NCI-H1092 (cell line): ENCODE measurements around the gene HOXB6.

ENCODE experiments used
- DNase-seq: peaks from one replicate; lab custom pipeline; 2025; lab: John Stamatoyannopoulos, UW

Gene HOXB6

DNA sequence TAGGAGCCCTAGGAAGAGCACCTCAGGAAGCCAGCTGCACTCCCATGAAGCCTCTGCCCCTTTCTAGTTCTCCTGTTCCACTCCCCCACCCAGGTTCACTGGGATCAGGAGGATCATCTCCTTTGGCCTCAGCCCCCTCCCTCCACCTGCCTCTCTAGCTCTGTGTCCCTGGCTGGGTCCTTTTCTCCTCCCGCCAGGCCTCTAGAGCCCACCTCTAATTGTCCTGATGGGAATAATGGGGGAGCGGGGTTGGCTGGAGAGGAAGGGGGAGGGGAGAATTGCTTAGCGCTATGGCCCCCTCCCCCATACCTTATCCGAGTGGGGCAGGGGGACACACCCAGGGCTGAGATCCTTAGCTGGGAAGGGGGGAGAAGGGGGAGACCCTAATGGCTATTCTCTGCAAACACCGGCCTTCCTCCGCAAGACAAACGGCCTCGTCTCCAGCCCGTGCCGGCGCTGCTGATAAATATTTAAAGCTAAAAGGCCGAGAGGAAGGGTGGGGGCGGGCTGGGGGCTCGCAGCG is 5.0 kb upstream of the HOXB6 start:
- peak; percentile 63 for DNase-seq

DNA sequence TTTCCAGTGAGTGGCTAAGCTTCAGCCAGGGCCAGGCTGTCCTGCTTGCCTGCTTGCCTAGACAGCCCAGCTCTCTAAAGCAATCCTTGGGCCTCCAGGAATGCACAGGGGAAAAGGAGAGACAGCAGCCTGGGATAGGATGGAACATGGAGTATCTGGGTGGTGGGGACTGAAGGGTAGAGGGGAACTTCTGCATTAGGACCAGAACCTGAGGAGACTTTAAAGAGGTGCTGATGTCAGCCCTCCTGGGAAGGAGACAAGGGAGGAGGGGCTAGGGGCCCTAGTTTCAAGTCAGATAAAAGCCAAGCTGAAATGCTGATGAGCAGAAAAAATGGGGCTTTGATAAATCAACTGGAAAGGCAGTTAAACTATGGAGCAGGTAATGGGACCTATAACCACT is 4.2 kb upstream of the HOXB6 start:
- DNase-seq, result no peak

DNA sequence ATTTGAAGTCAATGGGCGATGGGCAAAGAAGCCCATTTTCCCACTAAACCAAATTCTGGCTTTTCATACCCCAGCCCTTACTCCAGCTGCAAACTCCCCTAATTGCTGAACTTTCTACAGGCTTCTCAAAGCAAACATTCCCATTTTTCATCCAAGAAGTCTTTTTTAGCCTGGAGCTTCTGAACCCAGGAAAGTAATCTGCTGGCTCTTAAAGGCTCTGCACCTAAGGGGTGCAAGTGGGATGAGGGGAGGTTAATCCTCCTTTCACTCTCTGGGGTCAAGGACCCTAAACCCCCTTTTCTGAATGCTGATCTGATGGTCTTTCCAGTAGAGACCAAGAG is 3.7 kb upstream of the HOXB6 start:
- DNase-seq, result no peak

DNA sequence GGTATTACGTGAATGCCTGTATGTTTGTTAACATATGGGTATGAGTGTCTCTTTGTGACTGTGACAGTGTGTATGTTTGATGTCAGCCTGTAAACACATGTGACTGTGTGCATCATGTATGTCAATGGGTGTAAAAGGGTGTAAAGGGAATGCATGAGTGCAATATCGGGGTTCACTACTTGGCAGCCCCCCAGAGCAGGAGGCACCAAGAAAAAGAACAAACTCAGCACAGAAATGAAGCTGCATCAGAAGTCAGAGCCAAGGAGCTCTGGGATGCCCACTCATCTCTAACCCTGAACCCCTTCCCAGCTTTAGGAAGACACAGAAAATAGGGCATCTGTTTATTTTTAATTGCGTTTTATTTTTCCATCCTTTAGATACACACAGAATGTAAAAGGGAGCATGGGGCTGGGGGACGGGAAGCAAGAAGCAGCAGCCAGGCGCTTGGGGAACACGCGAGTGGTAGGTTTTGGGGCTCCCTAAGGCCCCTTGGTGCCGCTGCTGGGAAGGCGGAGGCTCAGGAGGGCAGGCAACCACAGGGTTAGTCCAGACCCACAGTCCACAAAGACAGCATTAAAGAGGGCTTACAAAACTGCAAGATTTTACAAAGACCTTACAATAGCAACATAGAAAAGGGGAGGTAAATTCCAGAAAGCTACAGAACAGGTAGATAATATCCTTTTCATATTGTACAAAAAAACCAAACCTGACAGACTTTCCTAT is 2.3 kb upstream of the HOXB6 start:
- DNase-seq, result no peak

DNA sequence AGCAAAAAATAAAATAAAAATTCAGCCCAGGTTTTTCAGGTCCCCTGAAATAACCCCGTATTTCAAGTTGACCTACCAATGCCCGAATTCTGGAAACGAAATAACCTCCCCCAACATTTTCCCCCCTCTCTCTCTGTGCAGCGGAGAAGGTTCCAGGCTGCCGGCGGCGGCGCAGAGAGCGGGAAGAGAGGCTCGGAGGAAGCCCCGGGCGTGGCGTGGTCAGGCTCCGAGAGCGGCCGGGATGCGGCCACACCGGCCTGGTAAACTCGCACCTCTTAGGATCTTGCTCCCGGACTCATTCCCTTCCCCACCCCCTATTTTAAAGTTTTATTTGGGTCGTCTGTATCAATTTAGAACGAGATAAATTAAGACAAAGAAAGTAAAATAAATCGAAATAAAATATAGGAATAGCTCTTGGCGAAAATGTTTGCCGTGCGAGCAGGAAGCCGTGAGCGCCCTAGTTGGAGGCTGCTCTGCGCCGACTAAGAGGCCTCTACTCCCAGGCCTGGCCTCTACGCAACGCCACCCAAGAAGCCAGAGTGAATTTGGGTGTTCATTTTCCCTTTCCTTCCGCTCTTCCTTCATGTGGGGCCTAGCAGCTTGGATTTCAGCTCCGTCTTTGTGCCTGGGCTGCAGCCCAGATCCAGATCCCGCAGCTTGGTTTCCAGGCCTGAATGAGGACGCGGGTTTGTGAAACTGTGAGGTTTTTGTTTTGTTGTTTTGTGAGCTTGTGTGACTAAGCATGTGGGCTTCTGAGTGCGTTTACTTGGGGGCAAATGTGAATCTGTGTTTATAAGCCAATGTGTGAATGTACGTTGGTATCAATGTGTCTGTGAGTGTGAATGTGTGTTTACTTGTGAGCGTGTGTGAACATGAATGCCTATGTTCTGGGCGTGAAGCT is 1.5 kb upstream of the HOXB6 start:
- no peak for DNase-seq

DNA sequence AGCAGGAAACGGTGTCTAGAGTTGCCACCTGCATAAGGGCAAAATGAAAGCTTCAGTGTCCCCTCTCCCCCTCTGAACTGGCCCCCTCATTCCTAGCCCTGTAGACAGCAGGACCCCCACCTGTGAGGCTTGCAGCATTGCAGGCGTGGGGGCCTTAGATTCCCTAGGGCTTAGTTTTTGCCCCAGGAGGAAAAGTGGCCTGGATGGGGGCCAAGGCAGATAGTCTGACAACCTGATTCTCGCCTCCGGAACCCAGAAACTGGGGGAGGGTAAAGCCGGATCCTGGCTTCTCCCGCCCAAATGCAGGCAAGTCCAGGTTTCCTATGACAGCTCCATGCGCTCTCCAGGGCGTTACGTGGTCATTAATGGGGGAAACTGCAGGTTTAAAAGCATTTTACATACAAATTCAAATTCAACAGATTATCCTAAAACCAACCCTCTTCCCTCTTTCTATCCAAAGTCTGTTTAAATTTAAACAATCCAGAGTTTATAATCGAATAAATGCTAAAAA is 678 bp upstream of the HOXB6 start:
- peak; percentile 41 for DNase-seq

DNA sequence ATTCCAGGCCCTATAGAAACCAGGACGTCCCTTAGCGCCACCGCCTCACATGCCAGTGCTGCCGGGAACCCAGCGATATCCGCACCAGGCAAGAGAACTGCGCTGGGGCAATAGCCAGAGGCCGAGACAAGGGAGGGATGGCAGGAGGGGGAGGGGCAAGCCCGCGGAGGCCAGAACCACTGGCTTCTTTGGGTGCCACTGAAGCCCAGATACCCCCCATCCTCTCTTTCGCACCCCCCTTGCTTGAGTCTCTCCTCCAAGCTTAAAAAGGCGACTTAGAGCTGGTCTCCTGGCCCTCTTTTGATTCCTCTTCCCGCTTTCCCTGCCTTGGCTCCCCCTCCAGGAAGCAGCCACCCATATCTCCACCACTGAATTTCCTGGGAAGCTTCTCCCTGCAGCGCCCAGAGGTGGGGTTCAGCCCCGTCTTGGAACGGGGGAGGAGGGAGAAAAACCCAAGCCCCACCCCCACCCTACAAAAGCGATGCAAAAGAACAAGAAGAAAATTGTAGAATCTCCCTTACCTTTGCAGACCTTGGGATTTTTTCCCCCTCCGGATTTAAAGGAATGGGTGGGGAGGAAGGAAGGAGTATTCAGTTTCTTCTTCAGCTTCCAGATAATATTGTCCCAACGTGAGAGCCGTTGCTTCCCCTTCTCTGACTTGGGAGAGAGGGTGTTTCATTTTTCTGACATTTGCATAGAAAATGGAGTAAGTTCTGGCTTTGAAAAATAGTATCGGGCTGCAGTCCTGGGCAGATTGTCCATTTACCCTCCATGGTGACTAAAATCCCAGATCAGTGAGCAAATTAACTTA is 622 bp downstream of the HOXB6 start:
- no peak for DNase-seq

DNA sequence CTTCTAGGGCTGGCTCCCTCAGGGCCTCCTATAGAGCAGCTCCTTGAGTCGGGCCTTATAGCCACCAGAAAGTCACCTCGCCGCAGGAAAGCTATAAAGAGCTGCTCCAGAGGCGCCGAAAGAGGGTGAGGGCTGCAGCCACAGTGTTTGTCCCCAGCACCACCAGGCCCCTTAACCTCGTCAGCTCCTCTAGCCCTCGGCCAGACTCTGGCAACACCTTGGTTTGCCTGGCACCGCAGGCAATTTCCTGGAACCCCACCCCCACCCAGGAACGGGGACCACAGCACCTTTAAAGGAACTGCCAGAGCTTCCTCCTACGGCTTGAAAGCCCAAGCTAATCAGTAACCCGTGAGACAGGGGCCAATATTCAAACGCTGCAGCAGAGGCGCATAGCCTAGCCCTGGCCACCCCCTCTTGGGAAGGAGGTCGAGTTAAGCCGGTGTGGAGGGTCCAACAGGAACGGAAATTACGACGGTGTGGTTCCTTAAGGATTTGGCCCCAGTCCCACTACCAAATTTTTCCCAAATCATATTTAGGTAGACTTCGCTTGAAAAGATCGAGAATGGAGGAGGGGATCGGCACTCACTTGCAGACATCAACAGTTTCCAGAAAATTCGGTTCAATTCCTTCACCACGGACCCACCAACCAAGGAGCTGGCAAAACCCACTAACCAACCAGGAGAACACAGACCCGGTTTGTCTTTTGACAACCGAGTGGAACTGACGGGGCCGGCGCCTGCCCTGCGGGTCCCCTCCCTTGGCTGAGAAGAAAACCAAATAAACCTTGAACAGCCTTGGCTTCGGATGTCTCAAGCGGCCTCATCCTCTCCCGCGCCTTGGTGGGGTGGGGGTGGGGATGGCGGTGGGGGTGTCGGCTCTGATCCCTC is 3.0 kb downstream of the HOXB6 start:
- no peak for DNase-seq

DNA sequence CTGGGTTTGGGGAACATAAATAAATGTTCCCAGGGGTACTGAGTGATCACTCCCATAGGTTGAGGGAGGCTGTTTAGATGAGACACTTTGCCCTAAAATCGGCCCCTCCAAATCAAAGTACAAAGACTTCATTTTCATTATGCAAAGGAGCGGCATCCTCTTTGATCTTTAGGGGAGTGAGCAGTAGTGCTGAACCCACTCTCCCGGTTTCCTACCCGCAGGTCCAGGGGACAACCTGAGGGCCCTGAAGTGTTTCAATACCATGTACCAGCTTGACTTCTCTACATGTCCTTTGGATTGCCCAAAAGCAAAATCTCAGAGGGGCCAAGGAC is 3.6 kb downstream of the HOXB6 start:
- no peak for DNase-seq

DNA sequence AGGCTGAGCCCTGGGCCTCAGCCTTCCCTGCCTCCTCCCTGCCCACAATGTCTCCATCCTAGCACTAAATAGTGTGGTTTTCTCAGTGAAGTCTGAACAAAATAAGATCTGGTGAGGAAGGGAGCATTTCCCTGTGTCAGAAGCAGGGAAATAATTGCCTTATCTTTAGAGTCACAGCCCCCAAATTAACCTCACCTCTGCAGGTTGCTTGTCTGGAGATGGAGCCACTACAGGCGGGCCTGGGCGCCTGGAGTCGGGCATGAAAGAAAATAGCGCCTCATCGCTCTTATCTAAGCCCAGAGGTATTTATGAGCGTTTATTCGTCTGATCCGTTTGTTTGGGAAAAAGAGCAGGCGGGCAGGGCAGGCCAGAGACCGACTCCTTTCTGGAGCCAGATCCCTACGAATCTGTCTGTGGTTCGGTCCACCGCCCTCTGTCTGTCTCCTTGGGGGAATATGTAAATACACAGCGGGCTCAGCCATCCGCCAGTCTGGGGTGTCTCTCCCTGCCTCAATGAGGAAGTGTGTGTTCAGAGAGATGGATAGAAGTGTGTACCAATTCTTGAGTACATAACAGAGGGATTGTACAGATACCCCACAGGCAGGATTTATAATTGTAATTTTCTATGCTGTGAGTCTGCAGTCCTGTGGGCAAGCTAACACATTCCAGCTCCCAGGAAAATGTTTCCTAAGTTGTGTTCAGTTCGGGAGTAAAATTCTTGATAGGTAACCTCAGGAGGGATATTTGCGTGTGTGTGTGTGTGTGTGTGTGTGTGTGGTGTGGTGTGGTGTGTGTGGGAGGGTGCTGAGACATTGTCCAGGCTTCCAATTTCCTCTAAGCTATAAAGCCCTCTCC is 4.3 kb downstream of the HOXB6 start:
- DNase-seq, result no peak

DNA sequence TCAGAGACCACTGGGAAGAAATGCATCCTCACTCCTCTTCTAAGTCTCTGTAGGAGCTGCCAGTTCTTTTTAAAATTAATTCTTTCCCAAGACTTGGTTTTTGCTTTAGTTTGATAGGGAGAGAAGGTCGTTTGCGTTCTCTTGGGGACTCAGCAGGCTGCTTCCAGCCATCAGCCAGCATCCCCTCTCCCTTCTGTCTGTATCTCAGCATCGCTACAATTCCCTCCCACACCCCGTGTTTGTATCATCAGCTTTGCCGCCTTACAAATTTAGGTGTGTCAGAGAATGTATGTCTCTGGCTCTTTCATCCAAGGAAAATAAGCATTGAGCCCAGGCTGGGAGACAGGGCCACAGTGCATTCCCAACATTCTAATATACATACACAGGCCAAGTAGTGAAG is 5.4 kb downstream of the HOXB6 start:
- DNase-seq, result no peak

DNA sequence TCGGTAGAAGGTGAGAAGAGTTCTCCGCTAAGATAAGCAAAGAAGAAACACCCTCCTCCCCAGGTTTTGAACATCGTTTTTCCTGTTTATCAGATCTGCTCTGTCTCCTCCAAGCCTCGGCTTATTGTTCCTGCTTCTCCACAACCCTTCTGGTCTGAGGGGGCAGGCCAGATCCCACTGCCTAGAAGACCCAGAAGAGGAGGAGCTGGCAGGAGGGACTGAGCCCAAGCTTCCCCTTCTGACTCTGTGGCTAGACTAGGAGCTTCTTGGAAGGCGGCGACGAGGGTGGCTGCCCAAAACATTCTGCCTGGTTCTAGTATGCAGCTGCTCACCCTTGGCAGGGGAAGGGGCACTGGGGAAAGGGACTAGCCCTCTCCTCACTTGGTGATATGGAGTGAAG is 6.0 kb downstream of the HOXB6 start:
- no peak for DNase-seq

DNA sequence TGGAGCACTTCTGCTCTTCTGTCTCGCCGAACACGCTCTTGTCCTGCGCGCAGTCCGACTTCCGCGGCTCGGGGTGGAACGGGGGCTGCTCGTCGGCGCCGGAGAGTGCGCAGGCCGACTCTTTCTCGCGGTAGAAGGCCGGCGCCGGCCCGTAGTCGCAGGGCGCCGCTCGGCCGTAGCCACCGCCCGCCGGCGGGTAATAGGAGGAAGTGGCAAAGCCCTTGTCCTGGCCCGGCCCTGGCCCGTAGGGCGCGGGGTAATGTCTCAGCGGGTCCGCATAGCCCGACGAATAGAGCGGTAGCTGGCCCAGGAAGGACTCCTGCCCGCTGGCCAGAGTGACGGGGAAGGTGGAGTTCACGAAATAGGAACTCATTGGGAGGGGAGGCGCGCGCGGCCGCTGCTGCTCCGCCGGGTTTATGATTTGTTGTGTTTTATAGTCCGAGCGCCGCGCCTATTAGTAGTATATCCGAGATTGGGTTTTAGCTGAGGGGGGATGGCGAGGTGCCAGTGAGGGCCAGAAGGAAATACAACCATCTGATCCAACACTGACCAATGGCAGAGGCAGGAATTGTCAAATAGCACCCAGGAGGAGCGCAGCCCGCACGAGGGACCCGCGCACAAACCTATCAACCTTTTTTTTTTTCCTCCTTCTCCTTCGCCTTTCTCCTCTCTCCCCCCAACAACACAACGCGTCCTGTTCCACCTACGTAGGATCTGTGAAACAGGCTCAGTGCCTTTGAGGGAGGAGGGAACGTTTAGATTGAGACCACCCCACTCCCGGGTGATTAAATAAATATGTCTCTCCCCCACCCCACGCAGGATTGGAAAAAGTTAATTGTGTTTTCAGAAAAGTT is 6.8 kb downstream of the HOXB6 start:
- DNase-seq, result peak; percentile 76

DNA sequence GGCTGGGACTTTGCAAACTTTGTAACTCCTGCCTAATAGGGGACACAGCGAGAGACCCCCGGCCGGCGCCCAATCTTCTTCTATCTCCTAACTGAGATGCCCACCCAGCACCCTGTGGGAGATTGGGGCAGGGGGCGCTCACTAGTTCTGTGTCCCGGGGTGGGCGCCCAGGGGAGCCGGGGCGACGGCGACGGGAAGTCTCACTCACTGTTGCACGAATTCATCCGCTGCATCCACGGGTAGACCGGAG is 7.3 kb downstream of the HOXB6 start:
- DNase-seq, result no peak

DNA sequence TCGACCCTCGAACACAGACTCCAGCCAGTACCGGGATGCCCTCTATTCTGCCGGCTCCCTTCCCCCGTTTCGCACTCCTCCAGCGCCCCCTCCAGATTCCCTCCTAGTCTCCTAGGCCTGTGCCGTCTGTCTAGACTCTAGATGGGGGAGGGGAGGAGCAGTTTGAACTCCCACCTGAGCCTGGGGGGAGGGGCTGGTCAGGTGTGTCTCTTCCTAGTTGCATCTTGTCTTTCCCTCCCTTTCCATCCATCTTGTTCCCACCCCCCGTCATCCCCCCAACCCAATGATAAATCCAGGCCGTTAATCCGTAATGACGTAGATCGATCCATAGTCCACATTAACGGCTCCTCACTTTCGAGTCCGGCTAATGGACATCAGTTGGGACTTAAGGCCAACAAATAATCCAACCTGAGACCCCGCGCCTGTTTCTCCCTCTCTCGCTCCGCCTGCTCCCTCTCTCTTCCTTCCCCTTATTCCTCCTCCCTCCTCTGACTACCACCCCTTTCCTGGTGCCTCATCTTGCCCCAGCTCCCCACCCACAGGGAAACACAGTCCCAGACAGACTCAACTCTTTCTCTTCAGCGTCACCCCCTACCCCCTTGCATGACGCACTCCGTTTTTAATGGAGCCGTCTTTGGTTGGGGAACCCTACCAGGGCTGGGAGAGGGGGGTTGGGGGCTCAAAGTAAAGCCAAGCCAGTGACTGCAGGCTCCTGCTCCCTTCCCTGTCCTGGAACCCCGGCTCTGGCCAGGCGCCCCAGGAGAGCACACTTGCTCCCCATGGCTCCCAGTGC is 7.9 kb downstream of the HOXB6 start:
- peak; percentile 60 for DNase-seq

DNA sequence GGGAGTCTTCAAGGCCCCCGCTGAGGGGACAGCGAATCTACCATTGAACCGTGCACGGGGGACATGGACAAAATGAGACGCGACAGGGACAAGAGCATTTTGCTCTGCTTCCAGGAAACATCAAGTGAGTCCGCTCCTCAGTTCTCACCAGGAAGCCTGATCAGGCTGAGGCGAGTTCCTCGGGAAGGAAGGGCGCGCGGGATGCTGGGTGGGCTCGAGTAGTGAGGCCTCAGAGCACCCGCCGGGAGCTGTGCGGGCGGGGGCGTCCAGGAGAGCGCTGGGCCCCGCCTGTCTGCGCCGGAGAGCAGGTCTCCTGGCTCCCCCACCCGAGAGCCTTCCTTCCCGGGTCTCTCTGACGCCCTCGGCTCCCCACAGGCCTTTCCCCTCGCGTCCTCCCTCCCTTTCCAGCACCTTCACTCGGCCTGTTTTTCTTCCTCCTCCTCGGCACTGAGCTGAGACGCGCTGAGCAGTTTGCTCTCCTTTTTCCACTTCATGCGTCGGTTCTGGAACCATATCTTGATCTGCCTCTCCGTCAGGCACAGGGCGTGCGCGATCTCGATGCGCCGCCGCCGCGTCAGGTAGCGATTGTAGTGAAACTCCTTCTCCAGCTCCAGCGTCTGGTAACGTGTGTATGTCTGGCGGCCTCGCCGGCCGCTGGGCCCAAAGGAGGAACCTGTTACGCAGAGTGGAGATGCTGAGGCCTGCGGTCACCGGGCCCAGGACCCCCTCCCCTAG is 8.6 kb downstream of the HOXB6 start:
- DNase-seq, result no peak

DNA sequence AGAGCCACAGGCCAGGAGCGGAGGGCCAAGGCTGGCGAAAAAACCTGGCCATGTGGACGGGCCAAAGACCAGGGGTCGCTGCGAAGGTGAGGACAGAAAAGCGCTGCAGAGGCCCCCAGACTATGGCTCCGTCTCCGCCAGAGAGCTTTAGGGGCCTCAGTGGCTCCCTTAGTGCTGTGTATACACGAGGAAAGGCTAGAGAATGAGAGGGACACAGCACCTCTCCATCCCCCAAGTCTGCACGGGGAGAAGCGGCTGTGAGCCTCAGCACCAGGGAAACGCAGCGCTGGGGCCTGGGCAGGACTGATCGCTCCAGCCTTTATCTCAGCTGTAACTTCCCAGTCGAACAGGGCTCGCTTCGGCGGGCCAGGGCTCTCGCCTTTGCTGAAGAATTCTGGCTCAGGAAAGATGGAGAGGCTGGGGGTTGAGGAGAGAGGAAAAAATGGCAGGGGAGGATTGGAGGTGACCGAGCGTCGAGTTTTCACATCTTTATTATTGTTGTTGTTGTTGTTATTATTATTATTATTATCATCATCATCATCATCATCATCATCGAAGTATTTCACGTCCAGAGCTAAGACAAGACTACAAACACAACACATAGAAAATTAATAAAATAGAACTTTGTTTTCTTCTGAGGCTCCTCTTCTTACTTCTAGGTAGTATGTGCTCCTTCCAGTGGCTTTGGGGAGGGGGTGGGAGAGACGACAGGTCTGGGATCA is 9.3 kb downstream of the HOXB6 start:
- no peak for DNase-seq
